Panc1 (cell line): ENCODE measurements around the gene KLB. TPM values are rescaled to one million over a fixed set of nuclear protein-coding genes. Genes with fewer than 3 reads are reported as not detected.
A peak's percentile ranks its signal among the peaks of the same experiment; 100 is the strongest.

Source experiments
- ATAC-seq: fragments of 200-7000 bp; cut with Tn5 transposase; 2 replicates; pipeline ENCODE4 v1.9.1; 2020; ENCODE audit warnings: mild to moderate bottlenecking, moderate library complexity
- BruUV-seq: library from RNA; stranded (reverse); fragments of 400-500 nt; replicated peaks from 2 replicates; lab custom pipeline; 2021; lab: Mats Ljungman, UMichigan
- CTCF ChIA-PET: fragments of 300-600 bp; sonication (Branson Sonifier 250); formaldehyde crosslinking; loops from one replicate; lab custom pipeline; 2022; ENCODE audit warnings: antibody characterized with exemption; lab: Charles Lee
- POLR2A ChIA-PET: fragments of 300-600 bp; sonication (Branson Sonifier 250); formaldehyde crosslinking; loops from one replicate; lab custom pipeline; 2022; ENCODE audit warnings: antibody characterized with exemption; lab: Charles Lee
- DNase-seq: peaks from one replicate; pipeline ENCODE4 v3.0.0-alpha.2; 2010; ENCODE audit warnings: low read depth, low spot score
- H3K27ac ChIP-seq: 2 replicates; pipeline ENCODE4 v1.5.1; 2011; ENCODE audit warnings: mild to moderate bottlenecking, low read length, inconsistent platforms
- H3K27me3 ChIP-seq: fragments of 200-500 bp; sonication (Bioruptor generic); 2 replicates; pipeline ENCODE4 v1.6.0; 2014; ENCODE audit warnings: low read length, inconsistent platforms; ENCODE audit not compliant: control insufficient read depth, insufficient read depth
- H3K36me3 ChIP-seq: fragments of 200-500 bp; sonication (Bioruptor generic); 2 replicates; pipeline ENCODE4 v1.5.1; 2014; ENCODE audit warnings: inconsistent platforms, mild to moderate bottlenecking, low read length, moderate library complexity; ENCODE audit not compliant: control insufficient read depth, insufficient read depth
- H3K4me1 ChIP-seq: 2 replicates; pipeline ENCODE4 v1.5.1; 2011; ENCODE audit warnings: inconsistent platforms, mild to moderate bottlenecking, low read length, moderate library complexity; ENCODE audit not compliant: control insufficient read depth, insufficient read depth
- H3K4me3 ChIP-seq, 2 experiments: 2 replicates each; pipeline ENCODE4 v1.5.1; 2011 to 2012; ENCODE audit warnings: low read depth in 2 of 2, low read length in 2 of 2, mild to moderate bottlenecking in 2 of 2, inconsistent platforms in 1 of 2, moderate library complexity in 1 of 2
- H3K9me3 ChIP-seq: fragments of 200-500 bp; sonication (Bioruptor generic); 2 replicates; pipeline ENCODE4 v1.5.1; 2014; ENCODE audit warnings: low read depth, mild to moderate bottlenecking, inconsistent platforms, low read length, moderate library complexity; ENCODE audit not compliant: control insufficient read depth, insufficient read depth
- POLR2AphosphoS5 ChIP-seq: IDR thresholded peaks from 2 replicates; pipeline ENCODE4 v1.6.1; 2012; ENCODE audit warnings: mild to moderate bottlenecking, low read depth, low read length, moderate library complexity
- SIN3A ChIP-seq: IDR thresholded peaks from 2 replicates; pipeline ENCODE4 v1.6.1; 2012; ENCODE audit warnings: low read depth, mild to moderate bottlenecking, low read length, moderate library complexity, borderline replicate concordance; ENCODE audit not compliant: insufficient read depth
- TCF7L2 ChIP-seq: IDR thresholded peaks from 2 replicates; pipeline ENCODE4 v1.6.1; 2011; ENCODE audit warnings: mild to moderate bottlenecking, low read depth, low read length, inconsistent platforms
- in situ Hi-C: cut with HindIII; loops from 2 replicates; pipeline ENCODE4 v1.10.0; 2016; ENCODE audit warnings: low sequenced_read_pairs, low pct_unique_long_range_greater_than_20kb
- intact Hi-C: fragments of 100-400 bp; cut with micrococcal nuclease; formaldehyde crosslinking; loops from one replicate; pipeline ENCODE4 v1.10.0; 2022; ENCODE audit not compliant: unreplicated experiment
- total RNA-seq: library from RNA; stranded (reverse); gene quantifications from one replicate; pipeline ENCODE4 v1.2.1, GENCODE V29; 2021; ENCODE audit not compliant: unreplicated experiment
- TF ChIP-seq, protein P1 (sequence below): fragments of 450-650 bp; IDR thresholded peaks from 2 replicates; pipeline ENCODE4 v1.5.1; 2017; ENCODE audit warnings: mild to moderate bottlenecking
- TF ChIP-seq, protein P2 (sequence below), 2 experiments: IDR thresholded peaks; 2 replicates each; pipeline ENCODE4 v1.6.1; 2011 to 2012; ENCODE audit warnings: low read depth in 2 of 2, control low read depth in 1 of 2, low read length in 1 of 2, mild to moderate bottlenecking in 1 of 2, moderate library complexity in 1 of 2; ENCODE audit not compliant: insufficient read depth in 1 of 2

The KLB gene
- total RNA-seq, 1 experiment from 2014 or later, result not detected

DNA sequence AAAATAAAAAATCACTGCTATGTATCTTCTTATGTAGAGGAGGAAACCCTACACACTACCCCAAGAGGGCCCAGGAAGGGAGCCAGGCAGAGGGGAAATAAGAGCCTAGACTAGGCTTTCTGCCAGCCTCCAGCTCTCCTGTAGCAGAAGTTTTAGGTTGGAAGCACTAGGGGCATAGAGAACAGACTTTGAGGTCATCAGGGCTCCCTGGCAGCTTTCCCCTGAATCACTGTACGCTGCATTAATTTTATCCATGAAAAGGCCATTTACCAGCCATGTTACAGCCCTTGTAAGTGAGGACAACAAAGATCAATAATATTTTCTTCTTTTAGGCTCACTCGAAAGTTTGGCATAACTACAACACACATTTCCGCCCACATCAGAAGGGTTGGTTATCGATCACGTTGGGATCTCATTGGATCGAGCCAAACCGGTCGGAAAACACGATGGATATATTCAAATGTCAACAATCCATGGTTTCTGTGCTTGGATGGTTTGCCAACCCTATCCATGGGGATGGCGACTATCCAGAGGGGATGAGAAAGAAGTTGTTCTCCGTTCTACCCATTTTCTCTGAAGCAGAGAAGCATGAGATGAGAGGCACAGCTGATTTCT is 27.3 kb downstream of the KLB start:
- DNase-seq, result no peak
- no TSS peak for BruUV-seq
- TF ChIP-seq, protein P1, sequence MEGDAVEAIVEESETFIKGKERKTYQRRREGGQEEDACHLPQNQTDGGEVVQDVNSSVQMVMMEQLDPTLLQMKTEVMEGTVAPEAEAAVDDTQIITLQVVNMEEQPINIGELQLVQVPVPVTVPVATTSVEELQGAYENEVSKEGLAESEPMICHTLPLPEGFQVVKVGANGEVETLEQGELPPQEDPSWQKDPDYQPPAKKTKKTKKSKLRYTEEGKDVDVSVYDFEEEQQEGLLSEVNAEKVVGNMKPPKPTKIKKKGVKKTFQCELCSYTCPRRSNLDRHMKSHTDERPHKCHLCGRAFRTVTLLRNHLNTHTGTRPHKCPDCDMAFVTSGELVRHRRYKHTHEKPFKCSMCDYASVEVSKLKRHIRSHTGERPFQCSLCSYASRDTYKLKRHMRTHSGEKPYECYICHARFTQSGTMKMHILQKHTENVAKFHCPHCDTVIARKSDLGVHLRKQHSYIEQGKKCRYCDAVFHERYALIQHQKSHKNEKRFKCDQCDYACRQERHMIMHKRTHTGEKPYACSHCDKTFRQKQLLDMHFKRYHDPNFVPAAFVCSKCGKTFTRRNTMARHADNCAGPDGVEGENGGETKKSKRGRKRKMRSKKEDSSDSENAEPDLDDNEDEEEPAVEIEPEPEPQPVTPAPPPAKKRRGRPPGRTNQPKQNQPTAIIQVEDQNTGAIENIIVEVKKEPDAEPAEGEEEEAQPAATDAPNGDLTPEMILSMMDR, result no peak
- TF ChIP-seq TCF7L2 (no peak), SIN3A (no peak), POLR2AphosphoS5 (no peak)
- TF ChIP-seq, protein P2, sequence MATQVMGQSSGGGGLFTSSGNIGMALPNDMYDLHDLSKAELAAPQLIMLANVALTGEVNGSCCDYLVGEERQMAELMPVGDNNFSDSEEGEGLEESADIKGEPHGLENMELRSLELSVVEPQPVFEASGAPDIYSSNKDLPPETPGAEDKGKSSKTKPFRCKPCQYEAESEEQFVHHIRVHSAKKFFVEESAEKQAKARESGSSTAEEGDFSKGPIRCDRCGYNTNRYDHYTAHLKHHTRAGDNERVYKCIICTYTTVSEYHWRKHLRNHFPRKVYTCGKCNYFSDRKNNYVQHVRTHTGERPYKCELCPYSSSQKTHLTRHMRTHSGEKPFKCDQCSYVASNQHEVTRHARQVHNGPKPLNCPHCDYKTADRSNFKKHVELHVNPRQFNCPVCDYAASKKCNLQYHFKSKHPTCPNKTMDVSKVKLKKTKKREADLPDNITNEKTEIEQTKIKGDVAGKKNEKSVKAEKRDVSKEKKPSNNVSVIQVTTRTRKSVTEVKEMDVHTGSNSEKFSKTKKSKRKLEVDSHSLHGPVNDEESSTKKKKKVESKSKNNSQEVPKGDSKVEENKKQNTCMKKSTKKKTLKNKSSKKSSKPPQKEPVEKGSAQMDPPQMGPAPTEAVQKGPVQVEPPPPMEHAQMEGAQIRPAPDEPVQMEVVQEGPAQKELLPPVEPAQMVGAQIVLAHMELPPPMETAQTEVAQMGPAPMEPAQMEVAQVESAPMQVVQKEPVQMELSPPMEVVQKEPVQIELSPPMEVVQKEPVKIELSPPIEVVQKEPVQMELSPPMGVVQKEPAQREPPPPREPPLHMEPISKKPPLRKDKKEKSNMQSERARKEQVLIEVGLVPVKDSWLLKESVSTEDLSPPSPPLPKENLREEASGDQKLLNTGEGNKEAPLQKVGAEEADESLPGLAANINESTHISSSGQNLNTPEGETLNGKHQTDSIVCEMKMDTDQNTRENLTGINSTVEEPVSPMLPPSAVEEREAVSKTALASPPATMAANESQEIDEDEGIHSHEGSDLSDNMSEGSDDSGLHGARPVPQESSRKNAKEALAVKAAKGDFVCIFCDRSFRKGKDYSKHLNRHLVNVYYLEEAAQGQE (IDR thresholded peaks at IDR 0.05; ENCODE audit: insufficient read depth in 1 of 2, low read depth in 2 of 2, low read length in 1 of 2), result no peak

DNA sequence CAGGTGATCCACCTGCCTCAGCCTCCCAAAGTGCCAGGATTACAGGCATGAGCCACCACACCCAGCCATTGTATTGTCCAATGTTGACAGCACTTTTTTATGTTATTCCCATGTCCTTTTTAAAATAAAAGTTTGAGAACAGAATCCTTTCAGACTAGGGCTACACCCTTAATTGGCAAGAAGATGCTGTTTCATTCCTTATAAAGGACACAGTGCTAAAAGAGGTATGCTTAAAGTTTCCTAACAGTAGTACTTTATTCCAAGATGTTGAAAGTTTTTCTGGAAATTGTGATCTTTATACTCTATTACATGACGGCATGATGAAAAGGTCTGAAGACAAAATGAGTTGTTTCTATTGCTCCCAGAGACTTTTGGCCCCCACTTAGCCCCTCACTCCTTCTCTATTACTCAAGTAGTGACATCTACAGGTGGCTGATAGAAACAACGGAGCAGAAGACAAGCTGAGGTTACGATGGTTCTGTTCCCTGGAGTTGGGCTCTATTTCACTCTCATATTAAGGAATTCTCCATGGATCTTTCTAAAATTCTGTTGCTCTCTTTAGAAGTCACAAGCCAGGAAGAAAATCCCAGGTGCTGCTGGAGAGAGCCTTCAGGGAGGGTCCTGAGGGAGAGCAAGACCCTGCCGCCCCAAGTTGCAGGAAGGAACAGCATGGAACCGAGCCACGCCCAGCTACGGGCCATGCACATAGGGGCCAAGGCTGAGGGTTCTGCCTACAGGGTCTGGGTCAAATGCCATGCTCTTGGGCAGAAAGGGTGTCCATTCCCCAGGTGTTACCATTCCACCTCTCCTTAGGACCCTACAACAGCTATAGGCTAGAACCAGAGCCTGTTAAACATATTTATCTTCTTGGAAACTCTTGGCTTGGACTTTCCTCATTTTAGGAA is 29.2 kb downstream of the KLB start:
- intact Hi-C loops, result no loop called here
- ChIA-PET CTCF (no interaction called here), POLR2A (no interaction called here)
- Histone ChIP-seq H3K9me3 (no peaks in the 10 kb centered on the region), H3K27ac (no peak overlapping the region), H3K36me3 (no peaks in the 10 kb centered on the region), H3K4me1 (no peaks in the 10 kb centered on the region; the same call in 1 of the 2 replicates), H3K4me3 (no peak overlapping the region), H3K27me3 (no peaks in the 10 kb centered on the region)
- BruUV-seq, result no TSS peak
- DNase-seq (no peak), ATAC-seq (no peak)
- in situ Hi-C loops, result no loop called here
- TF ChIP-seq POLR2AphosphoS5 (no peak), SIN3A (no peak), TCF7L2 (no peak)
- TF ChIP-seq, protein P1, result peak; percentile 44

More for the DNA sequence above, 27.3 kb downstream of the KLB start:
- Histone ChIP-seq H3K27ac (no peak overlapping the region), H3K4me1 (no peaks in the 10 kb centered on the region; the same call in 1 of the 2 replicates), H3K27me3 (no peaks in the 10 kb centered on the region), H3K4me3 (no peak overlapping the region), H3K9me3 (no peaks in the 10 kb centered on the region), H3K36me3 (no peaks in the 10 kb centered on the region)
- in situ Hi-C loops, result no loop called here
- ChIA-PET CTCF (no interaction called here), POLR2A (no interaction called here)
- ATAC-seq, result no peak
- intact Hi-C loops, result no loop called here
